IMR-90 (cell line): ENCODE measurements around the gene UST. TPM values are rescaled to one million over a fixed set of nuclear protein-coding genes. Genes with fewer than 3 reads are reported as not detected.

ENCODE experiments used
- ATAC-seq: fragments of 200-7000 bp; cut with Tn5 transposase; 2 replicates; pipeline ENCODE4 v1.9.1; 2020; ENCODE audit warnings: low read depth, mild to moderate bottlenecking, moderate library complexity
- BruUV-seq: library from RNA; stranded (reverse); fragments of 400-500 nt; replicated peaks from 2 replicates; lab custom pipeline; 2021; lab: Mats Ljungman, UMichigan
- CTCF ChIA-PET: fragments of 300-600 bp; formaldehyde crosslinking; extraction: SDS; loops from one replicate; lab custom pipeline; 2021; ENCODE audit warnings: antibody characterized with exemption; lab: Yijun Ruan, JAX
- POLR2A ChIA-PET: fragments of 300-600 bp; sonication (Branson Sonifier 250); formaldehyde crosslinking; loops from one replicate; lab custom pipeline; 2022; ENCODE audit warnings: antibody characterized with exemption; ENCODE audit not compliant: unreplicated experiment; lab: Charles Lee
- DNase-seq: peaks from one replicate; pipeline ENCODE4 v3.0.0; 2013
- H2AFZ ChIP-seq: replicated peaks from 2 replicates; pipeline ENCODE3; 2013; ENCODE audit warnings: low read length, mild to moderate bottlenecking; ENCODE audit not compliant: poor library complexity
- H2AK5ac ChIP-seq: 2 replicates; pipeline ENCODE4 v1.6.1; 2013; ENCODE audit warnings: low read depth, low read length, inconsistent platforms
- H2AK9ac ChIP-seq: replicated peaks from 2 replicates; pipeline ENCODE3; 2013; ENCODE audit warnings: mild to moderate bottlenecking, low read depth, low read length, moderate library complexity; ENCODE audit not compliant: poor library complexity
- H2BK120ac ChIP-seq: 2 replicates; pipeline ENCODE4 v1.6.1; 2013; ENCODE audit warnings: low read depth, low read length, inconsistent platforms
- H2BK15ac ChIP-seq: 3 replicates; pipeline ENCODE4 v1.6.1; 2013; ENCODE audit warnings: low read depth, low read length, inconsistent platforms
- H2BK20ac ChIP-seq: 2 replicates; pipeline ENCODE4 v1.6.1; 2013; ENCODE audit warnings: low read depth, mild to moderate bottlenecking, inconsistent platforms, low read length, moderate library complexity
- H2BK5ac ChIP-seq: 2 replicates; pipeline ENCODE4 v1.6.1; 2013; ENCODE audit warnings: mild to moderate bottlenecking, low read depth, low read length, inconsistent platforms; ENCODE audit not compliant: poor library complexity, severe bottlenecking
- H3K14ac ChIP-seq: replicated peaks from 2 replicates; pipeline ENCODE4 v1.6.1; 2013; ENCODE audit warnings: low read depth, low read length, inconsistent platforms
- H3K18ac ChIP-seq: 2 replicates; pipeline ENCODE4 v1.6.1; 2013; ENCODE audit warnings: low read depth, low read length, control low read depth
- H3K23ac ChIP-seq: 2 replicates; pipeline ENCODE4 v1.6.1; 2013; ENCODE audit warnings: low read depth, low read length, inconsistent platforms
- H3K27ac ChIP-seq: 2 replicates; pipeline ENCODE4 v1.5.1; 2013; ENCODE audit warnings: mild to moderate bottlenecking, control low read depth, low read length; ENCODE audit not compliant: insufficient read depth
- H3K27me3 ChIP-seq: 2 replicates; pipeline ENCODE4 v1.6.1; 2013; ENCODE audit warnings: low read length; ENCODE audit not compliant: control insufficient read depth, insufficient read depth
- H3K36me3 ChIP-seq: 2 replicates; pipeline ENCODE4 v1.6.1; 2013; ENCODE audit warnings: low read length, mixed read lengths; ENCODE audit not compliant: control insufficient read depth, insufficient read depth
- H3K4ac ChIP-seq: 2 replicates; pipeline ENCODE4 v1.6.1; 2013; ENCODE audit warnings: low read depth, low read length, inconsistent platforms
- H3K4me1 ChIP-seq: 2 replicates; pipeline ENCODE4 v1.6.1; 2013; ENCODE audit warnings: low read length, mixed read lengths; ENCODE audit not compliant: control insufficient read depth, insufficient read depth
- H3K4me2 ChIP-seq: 2 replicates; pipeline ENCODE4 v1.6.1; 2013; ENCODE audit warnings: low read depth, mild to moderate bottlenecking, control low read depth, low read length, moderate library complexity
- H3K4me3 ChIP-seq: 2 replicates; pipeline ENCODE4 v1.5.1; 2013; ENCODE audit warnings: low read depth, mild to moderate bottlenecking, control low read depth, low read length, moderate library complexity; ENCODE audit not compliant: insufficient read depth
- H3K56ac ChIP-seq: 2 replicates; pipeline ENCODE4 v1.6.1; 2013; ENCODE audit warnings: low read length, inconsistent platforms; ENCODE audit not compliant: insufficient read depth; ENCODE audit errors: extremely low read depth
- H3K79me1 ChIP-seq, 2 experiments: 2 replicates each; pipeline ENCODE4 v1.6.1; 2013; ENCODE audit warnings: low read length in 2 of 2, inconsistent platforms in 1 of 2, low read depth in 1 of 2
- H3K9ac ChIP-seq: 2 replicates; pipeline ENCODE4 v1.6.1; 2013; ENCODE audit warnings: low read depth, low read length, control low read depth
- H3K9me1 ChIP-seq: 2 replicates; pipeline ENCODE4 v1.6.1; 2013; ENCODE audit warnings: low read length, inconsistent platforms; ENCODE audit not compliant: insufficient read depth
- H3K9me3 ChIP-seq: 2 replicates; pipeline ENCODE4 v1.6.1; 2013; ENCODE audit warnings: low read length; ENCODE audit not compliant: control insufficient read depth, insufficient read depth
- H4K20me1 ChIP-seq: 2 replicates; pipeline ENCODE4 v1.6.1; 2013; ENCODE audit warnings: low read length, inconsistent platforms; ENCODE audit not compliant: insufficient read depth
- H4K5ac ChIP-seq: 2 replicates; pipeline ENCODE4 v1.6.1; 2013; ENCODE audit warnings: mild to moderate bottlenecking, low read depth, low read length, control low read depth
- H4K8ac ChIP-seq, 2 experiments: 2 replicates each; pipeline ENCODE4 v1.6.1; 2013; ENCODE audit warnings: low read depth in 2 of 2, low read length in 2 of 2, control low read depth in 1 of 2, inconsistent platforms in 1 of 2
- H4K91ac ChIP-seq: 2 replicates; pipeline ENCODE4 v1.6.1; 2013; ENCODE audit warnings: low read depth, low read length, inconsistent platforms; ENCODE audit not compliant: insufficient read depth
- BHLHE40 ChIP-seq: fragments of 150-350 bp; IDR thresholded peaks from 2 replicates; pipeline ENCODE4 v1.6.1; 2016; ENCODE audit warnings: mild to moderate bottlenecking, low read depth, low read length
- CEBPB ChIP-seq: IDR thresholded peaks from 2 replicates; pipeline ENCODE4 v1.6.1; 2012; ENCODE audit warnings: low read depth, low read length, improper control_type of control experiment
- CHD1 ChIP-seq: IDR thresholded peaks from 2 replicates; pipeline ENCODE4 v1.6.1; 2012; ENCODE audit warnings: low read depth, low read length, improper control_type of control experiment
- CTCF ChIP-seq: conservative IDR thresholded peaks from 2 replicates; pipeline ENCODE4 v1.5.1; 2012; ENCODE audit warnings: mild to moderate bottlenecking, low read depth, low read length, improper control_type of control experiment
- FOS ChIP-seq: fragments of 150-350 bp; IDR thresholded peaks from 2 replicates; pipeline ENCODE4 v1.6.1; 2016; ENCODE audit warnings: low read depth, low read length
- MAFK ChIP-seq: IDR thresholded peaks from 2 replicates; pipeline ENCODE4 v1.6.1; 2012; ENCODE audit warnings: low read depth, low read length, improper control_type of control experiment
- MAZ ChIP-seq: IDR thresholded peaks from 2 replicates; pipeline ENCODE4 v1.6.1; 2012; ENCODE audit warnings: low read depth, mild to moderate bottlenecking, low read length, improper control_type of control experiment, moderate library complexity, borderline replicate concordance
- MXI1 ChIP-seq: IDR thresholded peaks from 2 replicates; pipeline ENCODE4 v1.6.1; 2012; ENCODE audit warnings: low read depth, mild to moderate bottlenecking, low read length, moderate library complexity, borderline replicate concordance
- NFE2L2 ChIP-seq: fragments of 150-350 bp; IDR thresholded peaks from 2 replicates; pipeline ENCODE4 v1.6.1; 2016; ENCODE audit warnings: low read depth, mild to moderate bottlenecking, low read length
- POLR2A ChIP-seq: IDR thresholded peaks from 2 replicates; pipeline ENCODE4 v1.6.1; 2012; ENCODE audit warnings: mild to moderate bottlenecking, low read depth, low read length
- RAD21 ChIP-seq: IDR thresholded peaks from 2 replicates; pipeline ENCODE4 v1.6.1; 2012; ENCODE audit warnings: low read length, improper control_type of control experiment
- RCOR1 ChIP-seq: IDR thresholded peaks from 2 replicates; pipeline ENCODE4 v1.6.1; 2012; ENCODE audit warnings: mild to moderate bottlenecking, low read length, improper control_type of control experiment; ENCODE audit not compliant: insufficient replicate concordance
- RFX5 ChIP-seq: IDR thresholded peaks from 2 replicates; pipeline ENCODE4 v1.8.0; 2012; ENCODE audit warnings: low read depth, mild to moderate bottlenecking, low read length, moderate library complexity
- SMC3 ChIP-seq: fragments of 150-350 bp; IDR thresholded peaks from 2 replicates; pipeline ENCODE4 v1.6.1; 2016; ENCODE audit warnings: low read depth, mild to moderate bottlenecking, antibody characterized with exemption, low read length, moderate library complexity
- USF2 ChIP-seq: fragments of 150-350 bp; IDR thresholded peaks from 2 replicates; pipeline ENCODE4 v1.6.1; 2017; ENCODE audit warnings: mild to moderate bottlenecking, antibody characterized with exemption, low read length, low read depth
- WGBS, 2 experiments: methylation state at CpG; one replicate each; pipeline versions ENCODE4 v1.1.5 to v1.1.7; 2013; ENCODE audit warnings: missing lambda C conversion rate in 2 of 2; ENCODE audit not compliant: insufficient read length in 1 of 2; ENCODE audit errors: extremely low coverage in 2 of 2; 5-methylcytosine and 5-hydroxymethylcytosine counted together
- dilution Hi-C: fragments of 300-500 bp; cut with HindIII; formaldehyde crosslinking; loops from one replicate; pipeline ENCODE4 v1.14.3; 2018; ENCODE audit warnings: low sequenced_read_pairs; ENCODE audit not compliant: unreplicated experiment
- in situ Hi-C: fragments of 300-500 bp; cut with MboI; formaldehyde crosslinking; loops from 3 replicates; pipeline ENCODE4 v1.14.3; 2019; ENCODE audit warnings: low sequenced_read_pairs, inconsistent platforms, mixed read lengths
- intact Hi-C: fragments of 100-400 bp; cut with micrococcal nuclease; formaldehyde crosslinking; loops from 2 replicates; pipeline ENCODE4 v1.10.0; 2022
- polyA plus RNA-seq, 3 experiments: library from polyadenylated mRNA; depleted of rRNA; stranded (reverse); fragments of >200 nt; gene quantifications; 2 replicates each; pipeline ENCODE4 v1.2.3, GENCODE V29; 2012; ENCODE audit warnings: low replicate concordance in 1 of 3
- total RNA-seq: library from RNA; depleted of rRNA; stranded (reverse); fragments of >200 nt; gene quantifications from 2 replicates; pipeline ENCODE4 v1.2.3, GENCODE V29; 2012
- TF ChIP-seq, protein P1 (sequence below): fragments of 150-350 bp; IDR thresholded peaks from 2 replicates; pipeline ENCODE4 v1.6.1; 2016; ENCODE audit warnings: low read depth, mild to moderate bottlenecking, low read length, moderate library complexity, borderline replicate concordance

Gene UST
- total and polyA plus RNA-seq, 2 of the 4 experiments (the other 2 are of a cell fraction), result 7.7 to 13.8 TPM

- dilution Hi-C loops (no loop called here), in situ Hi-C loops (no loop called here), intact Hi-C loops (no loop called here)
- Histone ChIP-seq H3K9me3 (no peaks in the 10 kb centered on the region), H2AK5ac (no peak overlapping the region), H3K18ac (no peak overlapping the region), H4K5ac (no peak overlapping the region), H4K20me1 (no peaks in the 10 kb centered on the region), H3K9ac (no peak overlapping the region), H3K9me1 (0 out of 2 replicates have a peak, but pooled peaks cover 2% of the 10 kb centered on the region), H3K36me3 (no peaks in the 10 kb centered on the region), H3K4ac (no peak overlapping the region), H3K14ac (no peak overlapping the region), H3K4me1 (peaks cover 9% of the 10 kb centered on the region), H2BK120ac (no peak overlapping the region), H2BK15ac (no peak overlapping the region), H3K23ac (no peak overlapping the region), H2AFZ (no peak overlapping the region), H3K27me3 (no peaks in the 10 kb centered on the region), H3K27ac (no peak overlapping the region), H3K79me1 (no peaks in the 10 kb centered on the region), H3K4me2 (no peak overlapping the region), H4K91ac (no peak overlapping the region), H2BK20ac (no peak overlapping the region), H2AK9ac (no peak overlapping the region), H4K8ac (no peak overlapping the region), H3K4me3 (no peak overlapping the region), H3K56ac (no peak overlapping the region), H2BK5ac (no peak overlapping the region)
- no peak for DNase-seq
- CTCF ChIA-PET, result no interaction called here
- POLR2A ChIA-PET, result no interaction called here
- TF ChIP-seq MXI1 (no peak), CTCF (no peak), RAD21 (no peak), NFE2L2 (no peak), USF2 (no peak), SMC3 (no peak), POLR2A (no peak), CEBPB (no peak), BHLHE40 (no peak), FOS (no peak), MAZ (no peak), RFX5 (no peak), CHD1 (no peak), RCOR1 (no peak), MAFK (no peak)
- TF ChIP-seq, protein P1, sequence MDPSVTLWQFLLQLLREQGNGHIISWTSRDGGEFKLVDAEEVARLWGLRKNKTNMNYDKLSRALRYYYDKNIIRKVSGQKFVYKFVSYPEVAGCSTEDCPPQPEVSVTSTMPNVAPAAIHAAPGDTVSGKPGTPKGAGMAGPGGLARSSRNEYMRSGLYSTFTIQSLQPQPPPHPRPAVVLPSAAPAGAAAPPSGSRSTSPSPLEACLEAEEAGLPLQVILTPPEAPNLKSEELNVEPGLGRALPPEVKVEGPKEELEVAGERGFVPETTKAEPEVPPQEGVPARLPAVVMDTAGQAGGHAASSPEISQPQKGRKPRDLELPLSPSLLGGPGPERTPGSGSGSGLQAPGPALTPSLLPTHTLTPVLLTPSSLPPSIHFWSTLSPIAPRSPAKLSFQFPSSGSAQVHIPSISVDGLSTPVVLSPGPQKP, result no peak
- ATAC-seq, result no peak
- no TSS peak for BruUV-seq
- WGBS, 2 experiments, result no CpG with 5 or more reads among the region's 2 CpGs
Observed at GRCh38 chr6:149041953-149042352, 295.1 kb downstream of the UST start.
